H1 (cell line): ENCODE results near the gene FOXN3. TPM values are rescaled to one million over a fixed set of nuclear protein-coding genes. Genes with fewer than 3 reads are reported as not detected.
A peak's percentile ranks its signal among the peaks of the same experiment; 100 is the strongest.

ENCODE experiments used
- CTCF ChIA-PET: fragments of 300-600 bp; sonication (Branson Sonifier 250); formaldehyde crosslinking; loops from one replicate; lab custom pipeline; 2021; ENCODE audit not compliant: partially characterized antibody; lab: Charles Lee
- POLR2A ChIA-PET: fragments of 300-600 bp; sonication (Branson Sonifier 250); formaldehyde crosslinking; loops from one replicate; lab custom pipeline; 2021; ENCODE audit warnings: inconsistent platforms; ENCODE audit not compliant: partially characterized antibody; lab: Charles Lee
- DNase-seq, 2 experiments: peaks; one replicate each; pipeline versions ENCODE4 v3.0.0 to v3.0.0-alpha.2; 2010 to 2022; ENCODE audit warnings: low spot score in 2 of 2, low read depth in 1 of 2, mixed read lengths in 1 of 2
- FAIRE-seq: peaks from 2 replicates; lab custom pipeline; 2011; peaks lifted over from hg19 to GRCh38; lab: Jason Lieb, UNC
- H2AFZ ChIP-seq: 2 replicates; pipeline ENCODE4 v1.8.1; 2012; ENCODE audit warnings: low read length, inconsistent platforms
- H2AK5ac ChIP-seq: 2 replicates; pipeline ENCODE4 v1.6.1; 2013; ENCODE audit warnings: low read depth, low read length
- H2BK120ac ChIP-seq: replicated peaks from 2 replicates; pipeline ENCODE3; 2013; ENCODE audit warnings: low read depth, low read length, inconsistent platforms
- H2BK12ac ChIP-seq: 2 replicates; pipeline ENCODE4 v1.6.1; 2013; ENCODE audit warnings: low read depth, low read length
- H2BK15ac ChIP-seq: 2 replicates; pipeline ENCODE4 v1.6.1; 2013; ENCODE audit warnings: low read length
- H2BK20ac ChIP-seq: 2 replicates; pipeline ENCODE4 v1.6.1; 2013; ENCODE audit warnings: low read length
- H2BK5ac ChIP-seq: 2 replicates; pipeline ENCODE4 v1.6.1; 2013; ENCODE audit warnings: low read depth, low read length
- H3K14ac ChIP-seq: 2 replicates; pipeline ENCODE4 v1.6.1; 2013; ENCODE audit warnings: inconsistent platforms; ENCODE audit not compliant: insufficient read length
- H3K18ac ChIP-seq: 2 replicates; pipeline ENCODE4 v1.6.1; 2013; ENCODE audit warnings: low read length; ENCODE audit errors: extremely low read depth
- H3K23ac ChIP-seq: 2 replicates; pipeline ENCODE4 v1.6.1; 2013; ENCODE audit warnings: inconsistent platforms; ENCODE audit not compliant: insufficient read length
- H3K23me2 ChIP-seq: 2 replicates; pipeline ENCODE4 v1.6.1; 2013; ENCODE audit warnings: low read depth, low read length
- H3K27ac ChIP-seq: 2 replicates; pipeline ENCODE4 v1.6.1; 2011; ENCODE audit warnings: low read depth, low read length, inconsistent platforms
- H3K27me3 ChIP-seq, 4 experiments: replicated peaks in 1 of 4; 1 replicate in 1 of 4; 2 replicates in 3 of 4; pipeline versions ENCODE4 v1.6.1 to v1.8.1; 2011 to 2013; ENCODE audit warnings: low read length in 3 of 4, mild to moderate bottlenecking in 3 of 4, inconsistent platforms in 2 of 4, mixed read lengths in 2 of 4, moderate library complexity in 1 of 4; ENCODE audit not compliant: control insufficient read depth in 3 of 4, insufficient read depth in 3 of 4; ENCODE audit errors: extremely low read depth in 1 of 4
- H3K36me3 ChIP-seq, 4 experiments: 2 replicates each; pipeline versions ENCODE4 v1.6.1 to v1.8.1; 2011 to 2013; ENCODE audit warnings: mild to moderate bottlenecking in 4 of 4, low read length in 3 of 4, moderate library complexity in 2 of 4, control low read depth in 1 of 4, inconsistent platforms in 1 of 4; ENCODE audit not compliant: insufficient read depth in 4 of 4, control insufficient read depth in 2 of 4
- H3K4ac ChIP-seq: replicated peaks from 2 replicates; pipeline ENCODE3; 2013; ENCODE audit warnings: low read length, low read depth, mixed read lengths, inconsistent platforms; ENCODE audit not compliant: insufficient read length
- H3K4me1 ChIP-seq, 4 experiments: replicated peaks in 1 of 4; 1 replicate in 1 of 4; 2 replicates in 3 of 4; pipeline versions ENCODE4 v1.6.1 to v1.8.1; 2011 to 2013; ENCODE audit warnings: low read length in 3 of 4, inconsistent platforms in 2 of 4, mixed read lengths in 1 of 4; ENCODE audit not compliant: insufficient read depth in 4 of 4, control insufficient read depth in 3 of 4
- H3K4me2 ChIP-seq, 2 experiments: 2 replicates each; pipeline versions ENCODE4 v1.6.1 to v1.8.1; 2011 to 2013; ENCODE audit warnings: low read depth in 2 of 2, low read length in 2 of 2, control low read depth in 1 of 2, inconsistent platforms in 1 of 2, mild to moderate bottlenecking in 1 of 2; ENCODE audit not compliant: insufficient read depth in 1 of 2
- H3K4me3 ChIP-seq, 4 experiments: fragments of 200-600, 300-600 bp in 1 of 4; sonication (generic), shearing (Covaris generic), sonication (Bioruptor Twin) in 1 of 4; 2 replicates each; pipeline versions ENCODE4 v1.5.1 to v1.8.1; 2011 to 2016; ENCODE audit warnings: low read length in 4 of 4, low read depth in 3 of 4, control low read depth in 2 of 4, inconsistent platforms in 2 of 4, mild to moderate bottlenecking in 2 of 4, mixed read lengths in 1 of 4, moderate library complexity in 1 of 4; ENCODE audit not compliant: insufficient read depth in 2 of 4; ENCODE audit errors: extremely low read depth in 1 of 4
- H3K56ac ChIP-seq: replicated peaks from 2 replicates; pipeline ENCODE3; 2013; ENCODE audit warnings: low read depth, mild to moderate bottlenecking, mixed read lengths, low read length, inconsistent platforms; ENCODE audit not compliant: insufficient read length
- H3K79me1 ChIP-seq: 2 replicates; pipeline ENCODE4 v1.6.1; 2013; ENCODE audit warnings: low read depth, low read length, control low read depth
- H3K79me2 ChIP-seq, 2 experiments: 2 replicates each; pipeline versions ENCODE4 v1.6.1 to v1.8.1; 2012 to 2013; ENCODE audit warnings: low read length in 2 of 2, mild to moderate bottlenecking in 2 of 2, inconsistent platforms in 1 of 2; ENCODE audit not compliant: insufficient read depth in 2 of 2, control insufficient read depth in 1 of 2
- H3K9ac ChIP-seq, 4 experiments: replicated peaks in 1 of 4; 1 replicate in 1 of 4; 2 replicates in 3 of 4; pipeline versions ENCODE4 v1.6.1 to v1.8.1; 2011 to 2013; ENCODE audit warnings: low read depth in 3 of 4, low read length in 3 of 4, control low read depth in 2 of 4, mild to moderate bottlenecking in 2 of 4, moderate library complexity in 2 of 4, inconsistent platforms in 1 of 4; ENCODE audit errors: extremely low read depth in 1 of 4
- H3K9me3 ChIP-seq, 2 experiments: 2 replicates each; pipeline versions ENCODE4 v1.6.1 to v1.8.1; 2012 to 2013; ENCODE audit warnings: mild to moderate bottlenecking in 2 of 2, moderate library complexity in 2 of 2, control low read depth in 1 of 2, inconsistent platforms in 1 of 2, low read depth in 1 of 2, low read length in 1 of 2, mixed read lengths in 1 of 2; ENCODE audit not compliant: insufficient read depth in 2 of 2
- H4K20me1 ChIP-seq, 2 experiments: replicated peaks in 1 of 2; 2 replicates each; pipeline versions ENCODE3 to v1.8.1; 2011 to 2013; ENCODE audit warnings: inconsistent platforms in 2 of 2, low read length in 2 of 2, mild to moderate bottlenecking in 1 of 2; ENCODE audit not compliant: insufficient read depth in 2 of 2, control insufficient read depth in 1 of 2
- H4K5ac ChIP-seq: 2 replicates; pipeline ENCODE4 v1.6.1; 2013; ENCODE audit warnings: low read length, low read depth, mixed read lengths, inconsistent platforms; ENCODE audit not compliant: insufficient read length
- H4K8ac ChIP-seq: 2 replicates; pipeline ENCODE4 v1.8.0; 2013; ENCODE audit warnings: mild to moderate bottlenecking, moderate library complexity, low read length, inconsistent platforms; ENCODE audit not compliant: insufficient read depth; ENCODE audit errors: extremely low read depth
- H4K91ac ChIP-seq: replicated peaks from 2 replicates; pipeline ENCODE3; 2013; ENCODE audit warnings: low read length, mixed read lengths, inconsistent platforms; ENCODE audit not compliant: insufficient read length
- BCL11A ChIP-seq, 2 experiments: IDR thresholded peaks; one replicate each; pipeline ENCODE4 v1.6.1; 2011; ENCODE audit warnings: low read depth in 2 of 2, low read length in 2 of 2, mild to moderate bottlenecking in 2 of 2
- CREB1 ChIP-seq: IDR thresholded peaks from 2 replicates; pipeline ENCODE4 v1.6.1; 2012; ENCODE audit warnings: inconsistent platforms
- EP300 ChIP-seq, 2 experiments: IDR thresholded peaks; 1 replicate in 1 of 2; 2 replicates in 1 of 2; pipeline ENCODE4 v1.6.1; 2011 to 2012; ENCODE audit warnings: low read depth in 2 of 2, low read length in 2 of 2, mild to moderate bottlenecking in 2 of 2, borderline replicate concordance in 1 of 2, inconsistent platforms in 1 of 2, moderate library complexity in 1 of 2
- KDM1A ChIP-seq: fragments of 200-600, 300-600 bp; sonication (generic); IDR thresholded peaks from 2 replicates; pipeline ENCODE4 v1.7.1; 2016; ENCODE audit warnings: mild to moderate bottlenecking, low read length, borderline replicate concordance
- NANOG ChIP-seq: IDR thresholded peaks from 2 replicates; pipeline ENCODE4 v1.6.1; 2011; ENCODE audit warnings: low read length, low read depth, mild to moderate bottlenecking, inconsistent platforms; ENCODE audit not compliant: insufficient read depth, poor library complexity, severe bottlenecking
- RXRA ChIP-seq: IDR thresholded peaks from 2 replicates; pipeline ENCODE4 v1.6.1; 2011; ENCODE audit warnings: low read depth, mild to moderate bottlenecking, low read length, moderate library complexity; ENCODE audit not compliant: insufficient read depth
- TAF1 ChIP-seq: IDR thresholded peaks from 2 replicates; pipeline ENCODE4 v1.6.1; 2011; ENCODE audit warnings: mild to moderate bottlenecking, low read depth, low read length
- TAF7 ChIP-seq: optimal IDR thresholded peaks from 2 replicates; pipeline ENCODE3; 2011; ENCODE audit warnings: low read depth, mild to moderate bottlenecking, inconsistent platforms, low read length, moderate library complexity, borderline replicate concordance
- YY1 ChIP-seq: IDR thresholded peaks from 2 replicates; pipeline ENCODE4 v1.6.1; 2011; ENCODE audit warnings: low read depth, mild to moderate bottlenecking, low read length
- WGBS, 2 experiments: shearing (Covaris generic) in 1 of 2; methylation state at CpG; one replicate each; pipeline versions ENCODE4 v1.1.6 to v1.1.7; 2013 to 2015; ENCODE audit warnings: low lambda C conversion rate in 2 of 2, mixed read lengths in 2 of 2, inconsistent platforms in 1 of 2, low coverage in 1 of 2, missing lambda C conversion rate in 1 of 2; ENCODE audit not compliant: insufficient replicate concordance in 2 of 2, insufficient coverage in 1 of 2, insufficient read length in 1 of 2; ENCODE audit errors: extremely low coverage in 1 of 2, missing lambda C conversion rate in 1 of 2; 5-methylcytosine and 5-hydroxymethylcytosine counted together
- polyA plus RNA-seq, 7 experiments: library from polyadenylated mRNA; depleted of rRNA in 3 of 7; stranded (reverse) in 5 of 7; unstranded in 2 of 7; fragments of >200 nt in 5 of 7; fragments of 200-250 nt in 2 of 7; gene quantifications; 1 replicate in 5 of 7; 2 replicates in 1 of 7; 4 replicates in 1 of 7; pipeline versions ENCODE4 v1.2.1 to v1.2.3, GENCODE V29; 2011 to 2013; ENCODE audit warnings: missing spikeins in 2 of 7, mixed read lengths in 2 of 7
- total RNA-seq: library from RNA; stranded (reverse); fragmentation: NEBNext Ultra II Directional; extraction: Animal tissue kit (Norgen Biotek cat#: 25700); gene quantifications from 2 replicates; pipeline ENCODE4 v1.2.1, GENCODE V29; 2021
- TF ChIP-seq, protein P1 (sequence below): IDR thresholded peaks from 2 replicates; pipeline ENCODE4 v1.6.1; 2012; ENCODE audit warnings: low read length, inconsistent platforms

Gene FOXN3
- total and polyA plus RNA-seq, 2 of the 8 experiments (the other 6 are each of a cell fraction or from before 2014, with no cell fraction given) = 52.6 to 178 TPM

DNA sequence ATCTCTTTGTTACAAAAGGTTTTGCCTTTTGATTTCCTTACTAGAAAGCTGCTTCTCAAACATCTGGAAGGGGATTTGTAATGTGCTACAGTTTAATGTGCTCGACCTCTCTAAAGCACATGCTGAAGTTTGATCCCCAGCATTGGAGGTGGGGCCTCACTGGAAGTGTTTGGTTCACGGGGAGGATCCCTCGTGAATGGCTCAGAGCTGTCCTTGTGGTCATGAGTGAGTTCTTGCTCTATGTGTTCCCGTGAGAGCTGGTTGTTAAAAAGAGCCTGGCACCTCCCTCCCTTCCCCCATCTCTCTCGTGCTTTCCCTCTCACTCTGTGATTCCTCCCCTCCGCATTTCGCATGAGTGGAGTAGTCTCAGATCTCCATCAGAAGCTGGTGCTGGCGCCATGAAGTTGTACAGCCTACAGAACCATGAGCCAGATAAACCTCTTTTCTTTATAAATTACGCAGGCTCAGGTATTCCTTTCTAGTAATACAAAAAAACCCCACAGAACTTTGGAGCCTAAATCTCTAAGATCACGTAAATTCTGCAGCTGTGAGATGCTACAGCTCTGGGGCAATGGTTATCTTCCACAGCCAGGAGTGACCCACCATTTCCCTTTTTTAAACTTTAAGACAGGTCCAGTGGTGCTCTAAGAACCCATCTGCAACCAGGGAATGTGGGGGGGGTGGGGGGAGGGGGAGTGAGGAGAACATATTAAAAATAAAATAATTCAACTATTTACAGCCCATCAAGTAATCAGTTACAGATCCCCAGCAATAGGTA is 214.4 kb downstream of the FOXN3 start:
- H4K8ac ChIP-seq = no peak overlapping the region
- H2BK120ac ChIP-seq = no peak overlapping the region
- no peak overlapping the region for H2BK5ac ChIP-seq
- ChIA-PET CTCF (interaction anchor here (0.8 to 1.1 kb wide), 2 partner anchors 16 to 25 kb away, joined by 3 to 4 read pairs; no protein-coding TSS in a partner anchor), POLR2A (no interaction called here)
- peaks cover 0 to 73% of the 10 kb centered on the region in 2 experiments; a peak in 2 of 4 replicates for H3K79me2 ChIP-seq
- H3K27ac ChIP-seq = no peak overlapping the region
- H3K9ac ChIP-seq = no peak overlapping the region
- no peaks in the 10 kb centered on the region for H3K27me3 ChIP-seq
- H2AFZ ChIP-seq = no peak overlapping the region
- no peak overlapping the region for H2AK5ac ChIP-seq
- H4K20me1 ChIP-seq = peaks cover 13 to 15% of the 10 kb centered on the region in 2 experiments
- no peak overlapping the region for H2BK15ac ChIP-seq
- peak overlapping the region in 1 of 2 experiments; percentile 28; a peak in 1 of 4 replicates for H3K4me2 ChIP-seq
- H3K4me3 ChIP-seq = no peak overlapping the region
- H2BK12ac ChIP-seq = no peak overlapping the region
- FAIRE-seq (no peak), DNase-seq (no peak)
- H3K4ac ChIP-seq = no peak overlapping the region
- H3K56ac ChIP-seq = no peak overlapping the region
- H3K4me1 ChIP-seq = peaks cover 12 to 19% (median 17%) of the 10 kb centered on the region in 4 experiments
- no peak overlapping the region for H4K5ac ChIP-seq
- H3K79me1 ChIP-seq = peaks cover 17% of the 10 kb centered on the region
- H3K23me2 ChIP-seq = peaks cover 2% of the 10 kb centered on the region; the same call in 1 of the 2 replicates
- no peaks in the 10 kb centered on the region for H3K9me3 ChIP-seq
- H3K23ac ChIP-seq = no peak overlapping the region
- H4K91ac ChIP-seq = no peak overlapping the region
- 90% methylated on average over 10 of the region's 10 CpGs; no CpG with 5 or more reads in 1 of the 2 experiments for WGBS, 2 experiments
- no peak overlapping the region for H2BK20ac ChIP-seq
- H3K18ac ChIP-seq = no peak overlapping the region
- H3K36me3 ChIP-seq = peaks cover 0 to 4% (median 0%) of the 10 kb centered on the region in 4 experiments; a peak in 1 of 8 replicates
- no peak overlapping the region for H3K14ac ChIP-seq
- TF ChIP-seq NANOG (no peak), KDM1A (no peak), RXRA (no peak), TAF1 (no peak), TAF7 (no peak), BCL11A (IDR thresholded peaks at IDR 0.05; ENCODE audit: low read depth in 2 of 2, low read length in 2 of 2) (no peak), EP300 (IDR thresholded peaks at IDR 0.05; ENCODE audit: borderline replicate concordance in 1 of 2, low read depth in 2 of 2, low read length in 2 of 2) (no peak), CREB1 (no peak), YY1 (no peak)
- TF ChIP-seq, protein P1, sequence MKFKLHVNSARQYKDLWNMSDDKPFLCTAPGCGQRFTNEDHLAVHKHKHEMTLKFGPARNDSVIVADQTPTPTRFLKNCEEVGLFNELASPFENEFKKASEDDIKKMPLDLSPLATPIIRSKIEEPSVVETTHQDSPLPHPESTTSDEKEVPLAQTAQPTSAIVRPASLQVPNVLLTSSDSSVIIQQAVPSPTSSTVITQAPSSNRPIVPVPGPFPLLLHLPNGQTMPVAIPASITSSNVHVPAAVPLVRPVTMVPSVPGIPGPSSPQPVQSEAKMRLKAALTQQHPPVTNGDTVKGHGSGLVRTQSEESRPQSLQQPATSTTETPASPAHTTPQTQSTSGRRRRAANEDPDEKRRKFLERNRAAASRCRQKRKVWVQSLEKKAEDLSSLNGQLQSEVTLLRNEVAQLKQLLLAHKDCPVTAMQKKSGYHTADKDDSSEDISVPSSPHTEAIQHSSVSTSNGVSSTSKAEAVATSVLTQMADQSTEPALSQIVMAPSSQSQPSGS = no peak
